B cell (primary cell): ENCODE measurements around the gene FKBP1C.

Experiments used
- CTCF ChIP-seq: fragments of 200-600 bp; IDR thresholded peaks from one replicate; pipeline ENCODE4 v1.8.0; 2022; ENCODE audit warnings: antibody characterized with exemption, mild to moderate bottlenecking
- EZH2 ChIP-seq: IDR thresholded peaks from 2 replicates; pipeline ENCODE4 v1.6.1; 2012; ENCODE audit warnings: borderline replicate concordance, low read depth, mild to moderate bottlenecking, moderate library complexity, low read length; ENCODE audit not compliant: insufficient read depth, poor library complexity, severe bottlenecking

- TF ChIP-seq CTCF (no peak), EZH2 (no peak)
Observed at GRCh38 chr6:63197741-63198140, 13.5 kb upstream of the FKBP1C start.
